ENCODE results near the gene ALDH7A1.
"Not testable (repeated sequence)": the region's sequence is repeated elsewhere in the genome, so short reads cannot be mapped to it uniquely, and the experiment has no call there.

ALDH7A1 gene

DNA sequence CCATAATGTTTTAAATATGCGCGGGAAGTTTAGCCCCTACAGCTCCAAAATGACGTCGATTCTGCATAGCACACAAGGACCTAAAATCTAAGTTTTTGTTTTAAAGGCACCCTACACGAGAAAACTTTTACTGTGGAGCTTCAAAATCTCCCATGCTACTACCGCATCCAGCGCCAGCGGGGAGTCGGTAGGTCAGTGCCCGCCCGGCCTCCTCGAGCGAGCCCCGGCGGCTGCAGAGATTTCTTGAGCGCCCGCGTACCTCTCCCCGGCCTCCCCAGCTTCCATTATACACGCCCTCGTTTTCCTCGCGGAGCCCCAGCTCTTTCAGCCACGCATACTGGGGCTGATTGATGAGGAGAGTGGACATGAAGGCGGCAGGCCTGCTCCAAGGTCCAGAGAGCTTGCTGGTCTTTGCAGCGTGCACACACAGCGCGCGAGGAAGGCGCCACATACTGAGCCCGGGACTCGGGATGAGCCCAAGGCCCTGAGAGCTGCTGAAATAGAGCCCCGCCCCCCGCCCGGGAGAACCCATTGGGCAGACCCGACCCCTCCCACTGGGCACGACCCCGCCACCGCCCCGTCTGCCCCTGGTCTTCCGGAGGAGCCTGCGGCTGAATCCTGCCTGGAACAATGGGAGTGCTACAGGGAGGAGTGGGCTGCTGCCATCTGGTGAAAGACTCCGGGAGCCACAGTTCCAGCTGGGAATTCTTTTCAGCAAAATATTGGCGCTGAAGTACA, at the start of gene ALDH7A1:
Gene ALDH7A1 (minus strand): TSS at position 472 of the 738 bp plus-strand sequence. CDS start 21 bp downstream, at position 451.
- peak; percentile 24 for DNase-seq

DNA sequence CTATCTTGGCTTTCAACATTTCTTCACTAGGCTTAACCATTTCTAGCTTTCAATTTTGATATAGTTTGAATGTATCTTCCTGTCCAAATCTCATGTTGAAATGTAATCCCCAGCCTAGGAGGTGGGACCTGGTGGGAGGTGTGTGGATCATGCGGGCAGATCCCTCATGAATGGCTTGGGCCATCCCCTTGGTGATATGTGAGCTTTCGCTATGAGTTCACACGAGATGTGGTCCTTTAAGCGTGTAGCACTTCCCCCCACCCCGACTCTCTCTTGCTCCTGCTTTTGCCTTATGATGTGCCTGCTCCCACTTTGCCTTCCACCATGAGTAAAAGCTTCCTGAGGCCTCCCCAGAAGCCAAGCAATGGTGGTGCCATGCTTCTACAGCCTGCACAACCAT, 46.4 kb upstream of the ALDH7A1 start:
- DNase-seq, result no peak

DNA sequence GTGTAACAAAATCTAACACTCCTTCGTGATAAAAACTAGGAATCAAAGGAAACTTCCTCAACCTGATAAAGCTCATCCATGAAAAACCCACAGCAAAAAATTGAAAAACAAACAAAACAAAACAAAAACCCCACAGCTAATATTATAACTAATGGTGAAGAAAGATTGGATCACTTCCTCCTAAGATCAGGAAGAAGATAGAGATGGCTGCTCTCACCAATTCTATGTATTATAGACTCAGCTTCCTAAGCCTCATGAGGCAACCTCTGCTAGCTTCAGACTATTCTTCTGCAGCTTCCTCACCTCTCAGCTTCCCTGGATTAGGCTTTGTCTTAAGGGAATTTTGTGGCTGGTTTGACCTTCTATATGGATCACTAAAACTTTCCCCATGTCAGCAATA, 45.8 kb upstream of the ALDH7A1 start:
- no peak for DNase-seq

DNA sequence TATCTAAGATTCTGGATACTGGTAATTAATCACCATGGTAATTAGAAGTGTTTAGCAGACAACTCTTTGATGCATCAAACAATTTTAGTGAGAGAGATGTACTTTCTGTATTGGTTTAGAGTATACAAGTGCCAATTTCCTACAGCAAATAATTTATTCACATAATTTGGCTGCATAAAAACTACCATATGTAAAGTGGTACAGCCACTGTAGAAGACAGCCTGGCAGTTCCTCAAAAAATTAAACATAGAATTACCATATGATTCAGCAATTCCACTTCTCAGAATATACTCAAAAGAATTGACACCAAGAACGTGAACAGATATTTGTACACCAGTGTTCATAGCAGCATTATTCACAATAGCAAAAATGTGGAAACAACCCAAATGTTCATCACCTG, 41.9 kb upstream of the ALDH7A1 start:
- DNase-seq, result no peak

DNA sequence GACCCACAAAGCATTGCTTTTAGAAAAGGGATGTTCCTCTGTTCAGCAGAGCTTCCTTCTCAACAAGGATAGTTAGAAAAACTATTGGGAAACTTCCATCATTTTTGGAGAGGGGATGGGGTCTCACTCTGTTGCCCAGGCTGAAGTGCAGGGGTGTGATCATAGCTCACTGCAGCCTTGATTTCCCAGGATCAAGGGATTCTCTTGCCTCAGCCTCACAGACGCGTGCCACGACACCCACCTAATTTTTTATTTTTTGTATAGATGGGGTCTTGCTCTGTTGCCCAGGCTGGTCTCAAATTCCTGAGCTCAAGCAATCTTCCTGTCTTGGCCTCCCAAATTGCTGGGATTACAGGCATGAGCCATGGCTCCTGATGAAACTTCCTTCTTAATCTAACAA, 40.6 kb upstream of the ALDH7A1 start:
- DNase-seq, result no peak

DNA sequence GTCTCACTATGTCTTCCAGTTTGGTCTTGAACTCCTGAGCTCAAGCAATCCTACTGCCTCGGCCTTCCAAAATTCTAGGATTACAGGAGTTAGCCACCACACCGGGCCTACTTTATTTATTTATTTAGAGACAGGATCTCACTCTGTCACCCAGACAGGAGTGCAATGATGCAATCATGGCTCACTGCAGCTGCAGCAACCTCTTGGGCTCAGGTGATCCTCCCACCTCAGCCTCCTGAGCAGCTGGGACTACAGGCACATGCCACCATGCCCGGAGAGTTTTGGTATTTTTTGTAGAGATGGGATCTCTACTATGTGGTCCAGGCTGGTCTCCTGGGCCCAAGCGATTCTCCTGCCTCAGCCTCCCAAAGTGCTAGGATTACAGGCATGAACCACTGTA, 38.5 kb upstream of the ALDH7A1 start:
- no peak for DNase-seq

DNA sequence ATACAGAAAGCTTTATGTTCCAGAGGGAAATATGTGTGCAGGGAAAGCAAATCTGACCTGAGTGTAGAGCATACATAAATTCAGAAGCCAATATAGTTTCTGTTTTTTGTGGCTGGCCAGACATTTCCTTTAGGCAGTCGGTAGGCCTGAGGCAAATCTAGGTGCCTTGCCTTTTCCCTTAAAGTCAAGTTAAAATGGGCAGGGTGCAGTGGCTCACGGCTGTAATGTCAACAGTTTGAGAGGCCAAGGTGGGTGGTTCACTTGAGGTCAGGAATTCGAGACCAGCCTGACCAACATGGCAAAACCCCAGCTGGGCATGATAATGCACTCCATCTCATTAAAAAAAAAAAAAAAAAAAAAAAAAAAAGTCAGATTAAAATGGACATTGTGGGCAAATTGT, 36.9 kb upstream of the ALDH7A1 start:
- DNase-seq, result no peak

DNA sequence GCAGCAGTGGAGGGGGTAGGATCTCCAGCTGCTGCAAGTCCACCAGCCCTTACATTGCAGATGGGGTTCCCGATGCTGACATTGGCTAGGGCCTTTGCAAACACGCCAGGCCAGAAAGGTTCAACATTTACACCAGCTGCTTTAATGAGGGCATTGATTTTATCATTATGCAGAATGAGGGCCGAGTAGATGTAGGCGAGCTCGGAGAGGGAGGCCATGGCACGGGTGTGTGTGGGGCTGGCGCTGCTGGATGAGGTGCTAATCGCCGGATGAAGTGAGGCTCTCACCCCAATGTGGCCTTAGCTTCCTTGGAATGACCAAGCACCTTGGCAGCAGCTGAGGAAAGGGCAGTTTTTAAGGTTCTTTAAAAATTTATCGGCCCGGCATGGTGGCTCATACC, 33.1 kb upstream of the ALDH7A1 start:
- DNase-seq, result no peak

DNA sequence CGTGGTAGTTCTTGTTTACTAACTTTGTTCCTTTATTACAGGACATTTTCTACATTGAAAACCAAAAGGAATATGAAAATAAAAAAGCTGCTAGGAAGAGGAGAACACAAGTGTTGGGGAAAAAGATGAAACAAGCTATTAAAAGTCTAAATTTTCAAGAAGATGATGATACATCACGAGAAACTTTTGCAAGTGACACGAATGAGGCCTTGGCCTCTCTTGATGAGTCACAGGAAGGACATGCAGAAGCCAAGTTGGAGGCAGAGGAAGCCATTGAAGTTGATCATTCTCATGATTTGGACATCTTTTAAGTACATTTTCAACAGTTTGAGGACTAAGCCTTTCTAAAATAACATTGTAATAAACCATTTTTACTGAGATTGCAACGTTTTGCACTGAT, 29.5 kb upstream of the ALDH7A1 start:
- no peak for DNase-seq

DNA sequence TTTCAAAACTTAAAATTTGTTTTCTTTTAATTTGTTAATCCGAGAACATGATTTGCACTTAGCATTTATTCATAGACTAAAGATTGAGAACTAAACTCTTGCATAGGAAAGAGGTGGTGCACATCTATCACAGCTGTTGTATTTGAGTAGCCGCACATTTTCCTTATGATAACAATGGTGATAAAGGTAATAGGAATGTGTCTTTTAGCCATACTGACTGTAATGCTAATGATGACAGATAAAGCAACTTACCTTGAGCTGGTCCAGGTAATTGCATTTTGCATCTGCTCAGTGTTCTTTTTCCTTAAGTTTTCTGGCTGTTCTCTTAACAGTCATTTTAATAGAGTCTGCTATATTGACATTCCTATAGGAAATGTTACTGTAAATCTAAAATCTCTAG, 24.8 kb upstream of the ALDH7A1 start:
- no peak for DNase-seq

DNA sequence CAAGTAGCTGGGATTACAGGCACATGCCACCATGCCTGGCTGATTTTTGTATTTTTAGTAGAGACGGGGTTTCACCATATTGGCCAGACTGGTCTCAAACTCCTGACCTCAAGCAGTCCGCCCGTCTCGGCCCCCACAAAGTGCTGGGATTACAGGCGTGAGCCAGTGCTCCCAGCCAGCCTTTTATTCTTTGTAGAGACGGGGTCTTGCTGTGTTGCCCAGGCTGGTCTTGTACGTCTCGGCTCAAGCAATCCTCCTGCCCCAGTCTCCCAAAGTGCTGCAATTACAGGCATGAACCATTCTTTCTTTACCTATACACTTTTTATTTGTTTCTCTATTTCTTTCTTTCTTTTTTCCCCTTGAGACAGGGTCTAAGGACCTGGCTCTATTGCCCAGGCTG, 22.6 kb upstream of the ALDH7A1 start:
- DNase-seq, result not testable (repeated sequence)

DNA sequence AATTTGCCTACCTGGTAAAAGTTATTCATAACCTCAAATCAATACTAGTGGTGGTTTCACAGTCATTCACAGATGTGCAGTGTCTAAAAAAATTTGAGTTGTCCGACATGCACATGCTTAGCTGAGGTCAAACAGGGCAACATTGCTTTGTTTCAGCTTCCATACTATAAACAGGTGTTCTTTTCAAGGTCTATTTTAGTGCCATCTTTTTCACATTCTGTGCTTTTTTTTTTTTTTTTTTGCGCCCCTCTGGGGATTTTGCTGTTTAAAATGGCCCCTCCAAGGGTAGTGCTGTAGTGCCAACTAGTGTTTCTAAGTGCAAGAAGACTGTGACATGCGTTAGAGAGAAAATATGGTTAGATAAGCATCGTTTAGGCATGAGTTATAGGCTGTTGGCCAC, 20.3 kb upstream of the ALDH7A1 start:
- no peak for DNase-seq

DNA sequence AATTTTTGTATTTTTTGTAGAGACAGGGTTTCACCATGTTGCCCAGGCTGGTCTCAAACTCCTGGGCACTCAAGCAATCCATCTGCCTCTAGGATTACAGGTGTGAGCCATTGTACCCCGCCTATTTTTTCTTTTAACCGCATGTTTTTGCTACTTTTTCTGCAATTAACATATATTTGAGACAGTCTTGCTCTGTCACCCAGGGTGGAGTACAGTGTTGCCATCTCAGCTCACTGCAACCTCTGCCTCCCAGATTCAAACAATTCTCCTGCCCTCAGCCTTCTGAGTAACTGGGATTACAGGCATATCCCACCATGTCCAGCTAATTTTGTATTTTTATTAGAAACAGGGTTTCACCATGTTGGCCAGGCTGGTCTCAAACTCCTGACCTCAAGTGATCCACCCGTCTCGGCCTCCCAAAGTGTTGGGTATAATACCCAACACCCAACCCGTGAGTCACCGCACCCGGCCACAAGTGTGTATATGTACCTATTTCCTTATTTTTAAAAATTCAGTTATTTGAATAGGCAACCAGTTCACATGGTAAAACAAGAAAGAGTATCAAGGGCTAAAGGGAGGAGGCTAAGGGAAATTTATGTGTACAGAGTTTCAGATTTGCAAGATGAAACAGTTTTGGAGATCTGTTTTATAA, 19.0 kb upstream of the ALDH7A1 start:
- no peak for DNase-seq

DNA sequence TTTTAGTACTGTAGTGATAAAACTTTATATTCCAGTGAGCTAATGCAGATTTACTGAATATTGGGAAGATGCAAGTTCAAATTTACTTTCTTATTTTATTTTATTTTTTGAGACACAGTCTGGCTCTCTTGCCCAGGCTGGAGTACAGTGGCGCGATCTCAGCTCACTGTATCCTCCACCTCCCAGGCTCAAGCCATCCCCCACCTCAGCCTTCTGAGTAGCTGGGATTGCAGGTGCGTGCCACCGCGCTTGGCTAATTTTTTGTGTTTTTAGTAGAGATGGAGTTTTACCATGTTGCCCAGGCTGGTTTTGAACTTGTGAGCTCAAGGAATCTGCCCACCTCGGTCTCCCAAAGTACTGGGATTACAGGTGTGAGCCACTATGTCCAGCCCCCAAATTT, 15.6 kb upstream of the ALDH7A1 start:
- DNase-seq, result no peak

DNA sequence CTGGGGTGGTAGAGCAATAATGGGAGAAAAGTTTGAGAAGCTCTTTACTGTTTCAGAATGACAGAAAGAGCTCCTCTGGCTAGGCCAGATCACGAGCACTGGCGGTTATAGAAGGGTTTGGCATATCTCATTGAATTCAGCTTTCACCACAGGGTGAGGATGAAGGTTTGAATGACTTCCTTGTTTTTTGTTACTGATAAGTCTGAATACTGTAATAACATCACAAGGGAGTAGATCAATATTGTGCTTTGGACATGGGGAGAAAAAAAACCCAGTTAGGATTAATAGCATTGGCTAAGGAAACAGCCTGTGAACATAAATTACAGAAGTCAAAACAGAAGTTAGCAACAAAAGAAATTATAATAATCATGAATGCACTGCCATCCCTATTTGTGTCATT, 15.1 kb upstream of the ALDH7A1 start:
- no peak for DNase-seq

DNA sequence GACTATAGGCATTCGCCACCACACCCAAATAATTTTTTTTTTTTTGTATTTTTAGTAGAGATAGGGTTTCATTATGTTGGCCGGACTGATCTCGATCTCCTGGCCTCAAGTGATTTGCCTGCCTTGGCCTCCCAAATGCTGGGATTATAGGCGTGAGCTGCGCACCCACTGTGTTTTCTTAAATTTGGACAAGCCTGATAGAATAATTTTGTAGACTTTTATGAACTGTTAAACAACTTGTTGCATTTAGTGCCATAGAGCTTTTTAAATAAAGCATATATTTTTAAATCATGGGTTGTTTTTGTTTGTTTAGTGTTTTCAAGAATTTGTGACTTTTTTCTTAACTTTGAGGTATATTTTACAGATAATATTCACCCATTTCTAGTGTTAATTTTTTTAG, 10.5 kb upstream of the ALDH7A1 start:
- no peak for DNase-seq

DNA sequence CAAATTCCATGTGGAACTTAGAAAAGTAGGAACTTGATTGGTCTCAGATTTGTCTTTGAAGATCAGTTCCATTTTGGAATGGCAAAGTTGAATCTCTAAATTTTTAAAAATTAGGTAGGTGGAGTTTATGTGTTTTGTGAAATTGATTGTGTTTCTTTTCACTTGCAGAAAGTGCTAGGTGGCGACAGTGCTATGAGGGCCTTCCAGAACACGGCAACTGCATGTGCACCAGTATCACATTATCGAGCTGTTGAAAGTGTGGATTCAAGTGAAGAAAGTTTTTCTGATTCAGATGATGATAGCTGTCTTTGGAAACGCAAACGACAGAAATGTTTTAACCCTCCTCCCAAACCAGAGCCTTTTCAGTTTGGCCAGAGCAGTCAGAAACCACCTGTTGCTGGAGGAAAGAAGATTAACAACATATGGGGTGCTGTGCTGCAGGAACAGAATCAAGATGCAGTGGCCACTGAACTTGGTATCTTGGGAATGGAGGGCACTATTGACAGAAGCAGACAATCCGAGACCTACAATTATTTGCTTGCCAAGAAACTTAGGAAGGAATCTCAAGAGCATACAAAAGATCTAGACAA, 8.5 kb upstream of the ALDH7A1 start:
- DNase-seq, result no peak

DNA sequence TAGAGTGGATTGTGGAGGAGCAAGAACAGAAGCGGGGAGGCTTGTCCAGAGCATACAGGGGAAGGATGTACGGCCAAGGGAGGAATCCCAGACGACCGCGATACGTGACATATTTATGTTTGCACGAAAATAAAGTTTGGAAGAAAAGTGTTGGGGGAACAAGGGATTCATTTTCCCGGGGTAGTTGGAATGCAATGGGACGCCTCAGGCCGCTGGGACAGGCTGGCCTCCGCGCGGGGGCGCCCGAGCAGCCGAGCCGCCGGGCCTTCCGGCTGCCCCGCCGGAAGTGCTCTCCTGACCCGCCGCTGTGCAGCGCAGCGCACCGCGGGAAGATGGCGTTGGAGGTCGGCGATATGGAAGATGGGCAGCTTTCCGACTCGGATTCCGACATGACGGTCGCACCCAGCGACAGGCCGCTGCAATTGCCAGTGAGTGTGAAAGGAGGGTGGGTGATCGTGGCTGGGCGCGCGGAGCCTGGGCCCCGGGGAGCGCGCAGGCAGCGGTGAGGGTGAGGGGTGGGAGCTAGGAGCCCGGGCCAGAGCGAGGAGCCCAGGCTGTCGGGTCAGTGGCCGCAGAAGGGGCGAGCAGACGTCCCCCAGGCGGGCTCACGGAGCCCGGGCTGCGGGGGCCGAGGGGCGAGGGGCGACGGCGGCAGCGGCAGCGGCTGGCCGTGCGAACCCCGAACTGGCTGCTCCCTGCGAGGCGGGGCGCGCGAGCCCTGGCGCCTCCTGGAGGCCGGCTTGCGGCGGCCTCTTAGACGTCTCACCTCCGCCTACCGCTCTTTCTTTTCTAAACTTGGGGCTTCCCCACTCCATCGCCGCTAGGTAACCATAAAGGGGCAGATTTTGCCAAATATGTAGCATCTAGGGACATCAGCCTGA, 5.9 kb upstream of the ALDH7A1 start, which contains the start of gene PHAX:
Gene PHAX (plus strand): TSS at position 317 of the 881 bp plus-strand sequence. CDS start 16 bp downstream, at position 333.
- DNase-seq, result peak; percentile 0

DNA sequence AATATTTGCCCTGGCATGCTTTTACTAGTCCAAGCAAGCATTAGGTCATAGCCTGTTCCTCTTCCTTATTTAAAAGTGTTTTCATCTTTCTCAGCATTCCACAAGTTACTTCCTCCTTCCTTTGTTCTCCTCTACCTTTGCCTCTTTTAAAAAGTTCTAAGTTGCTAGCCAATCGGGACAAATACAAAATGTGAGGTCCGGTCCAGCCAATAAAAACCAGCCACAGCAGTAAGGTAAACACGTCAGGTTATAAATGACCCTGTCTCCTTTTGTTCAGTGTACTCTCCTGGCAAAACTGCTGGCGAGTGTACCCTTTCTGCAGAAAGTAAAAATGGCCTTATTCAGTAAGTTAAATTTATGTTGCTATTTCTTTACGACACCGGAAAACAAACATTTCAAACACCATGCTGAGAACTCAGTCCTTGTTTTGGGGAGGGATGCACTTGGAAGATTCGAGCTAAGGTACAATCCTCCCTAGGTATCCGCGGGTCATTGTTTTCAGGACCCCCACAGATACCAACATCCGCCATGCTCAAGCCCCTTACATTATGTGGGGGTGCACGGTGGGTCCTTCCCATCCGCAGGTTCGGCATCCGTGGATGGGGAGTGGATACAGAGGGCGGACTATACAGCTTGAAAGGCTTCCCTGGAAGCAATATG, 5.1 kb upstream of the ALDH7A1 start:
- DNase-seq, result not testable (repeated sequence)

DNA sequence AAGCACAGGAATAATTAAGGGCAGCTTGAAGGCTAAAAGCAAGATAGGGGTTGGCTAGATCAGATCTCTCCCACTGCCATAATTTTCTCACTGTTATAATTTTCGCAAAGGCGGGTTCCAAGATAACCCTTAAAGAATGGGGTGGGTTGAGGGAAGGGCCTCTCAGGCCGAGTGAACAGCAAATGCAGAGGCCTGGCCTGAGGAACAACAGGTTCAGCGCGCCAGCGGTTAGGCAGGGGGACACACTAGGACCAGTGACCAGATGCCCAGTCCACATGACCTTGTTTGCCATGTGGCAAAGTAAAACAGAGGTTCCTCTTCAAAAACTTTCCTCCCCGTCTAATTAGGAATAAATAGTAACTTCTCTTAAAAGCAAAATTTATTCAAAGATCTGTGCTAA, 4.5 kb upstream of the ALDH7A1 start:
- no peak for DNase-seq

DNA sequence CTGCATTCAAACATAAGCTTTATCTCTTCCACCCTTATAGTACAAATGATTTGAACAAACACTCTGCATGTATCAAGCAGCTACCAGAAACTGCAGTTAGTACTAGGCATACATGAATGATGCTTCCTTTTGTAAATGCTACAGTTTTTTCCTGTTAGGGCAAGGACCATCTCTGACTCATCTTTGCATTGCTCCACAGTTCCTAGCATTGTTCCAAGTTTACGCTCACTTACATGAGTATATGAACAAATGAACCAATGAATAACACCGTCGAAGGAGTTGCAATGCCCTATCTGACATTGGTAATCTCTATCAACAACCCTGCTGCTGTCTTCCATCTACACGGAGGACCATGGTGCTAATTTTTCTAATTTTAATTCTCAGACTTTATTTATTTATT, 2.1 kb upstream of the ALDH7A1 start:
- DNase-seq, result no peak

DNA sequence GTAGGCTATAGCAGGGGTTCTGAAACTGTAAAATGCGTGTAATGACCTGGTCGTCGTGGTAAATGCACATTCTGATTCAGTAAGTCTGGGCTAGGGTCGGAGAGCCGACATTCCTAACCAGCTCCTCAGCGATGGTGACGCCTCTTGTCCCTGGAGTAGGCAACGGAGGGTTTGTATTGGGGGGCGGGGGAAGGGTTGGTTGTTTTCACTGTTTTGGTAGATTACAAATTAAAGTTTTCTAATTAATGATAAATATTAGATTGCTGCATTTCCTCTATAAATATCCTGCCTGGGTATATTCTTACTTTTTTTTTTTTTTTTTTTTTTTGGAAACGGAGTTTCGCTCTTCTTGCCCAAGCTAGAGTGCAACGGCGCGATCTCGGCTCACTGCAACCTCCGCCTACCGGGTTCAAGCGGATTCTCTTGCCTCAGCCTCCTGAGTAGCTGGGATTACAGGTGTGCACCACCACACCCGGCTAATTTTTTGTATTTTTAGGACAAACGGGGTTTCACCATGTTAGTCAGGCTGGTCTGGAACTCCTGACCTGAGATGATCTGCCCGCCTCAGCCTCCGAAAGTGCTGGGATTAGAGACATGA, 566 bp upstream of the ALDH7A1 start:
- DNase-seq, result no peak
